Stimulated activated naive CD8-positive, alpha-beta T cell treated with anti-CD3 and anti-CD28 coated beads, Interleukin-15, Interleukin-2, amounts not matched to agents 100 ng/mL and 50 ng/mL, for 24 hours (primary cell): ENCODE results near the gene SLC17A2.
"Not testable (repeated sequence)": the region's sequence is repeated elsewhere in the genome, so short reads cannot be mapped to it uniquely, and the experiment has no call there.

Source experiments
- H3K27ac Mint-ChIP-seq: one replicate; pipeline ENCODE4 v1.8.0; 2021; ENCODE audit warnings: mild to moderate bottlenecking, mixed read lengths
- H3K27me3 Mint-ChIP-seq: one replicate; pipeline ENCODE4 v1.8.0; 2021; ENCODE audit warnings: mixed read lengths
- H3K36me3 Mint-ChIP-seq: one replicate; pipeline ENCODE4 v1.8.0; 2021; ENCODE audit warnings: low read depth, mixed read lengths
- H3K4me1 Mint-ChIP-seq: one replicate; pipeline ENCODE4 v1.8.0; 2021; ENCODE audit warnings: low read depth, mixed read lengths
- H3K4me3 Mint-ChIP-seq: one replicate; pipeline ENCODE4 v1.8.0; 2021; ENCODE audit warnings: mild to moderate bottlenecking, mixed read lengths
- H3K9me3 Mint-ChIP-seq: one replicate; pipeline ENCODE4 v1.8.0; 2021; ENCODE audit warnings: mixed read lengths

The SLC17A2 gene

GRCh38 chr6:25942561-25943147, 12.2 kb upstream of the SLC17A2 start:
- H3K27me3 Mint-ChIP-seq: peaks cover 3% of the 10 kb centered on the region
- peaks cover 22% of the 10 kb centered on the region for H3K4me1 Mint-ChIP-seq

GRCh38 chr6:25939593-25939992, 9.1 kb upstream of the SLC17A2 start:
- Mint-ChIP-seq H3K27me3 (peaks cover 3% of the 10 kb centered on the region), H3K9me3 (no peaks in the 10 kb centered on the region), H3K27ac (no peak overlapping the region)

More at GRCh38 chr6:25942561-25943147, 12.2 kb upstream of the SLC17A2 start:
- Mint-ChIP-seq H3K27ac (no peak overlapping the region), H3K36me3 (peaks cover 7% of the 10 kb centered on the region), H3K4me3 (no peak overlapping the region), H3K9me3 (peaks cover 10% of the 10 kb centered on the region)

GRCh38 chr6:25935953-25936352, 5.5 kb upstream of the SLC17A2 start:
- Mint-ChIP-seq H3K36me3 (no peaks in the 10 kb centered on the region), H3K27ac (no peak overlapping the region)

More at GRCh38 chr6:25939593-25939992, 9.1 kb upstream of the SLC17A2 start:
- Mint-ChIP-seq H3K4me3 (no peak overlapping the region), H3K36me3 (no peaks in the 10 kb centered on the region), H3K4me1 (peaks cover 1% of the 10 kb centered on the region)

GRCh38 chr6:25934735-25935313, 4.3 kb upstream of the SLC17A2 start:
- Mint-ChIP-seq H3K27me3 (no peaks in the 10 kb centered on the region), H3K27ac (no peak overlapping the region), H3K36me3 (no peaks in the 10 kb centered on the region), H3K4me3 (no peak overlapping the region), H3K9me3 (no peaks in the 10 kb centered on the region), H3K4me1 (no peaks in the 10 kb centered on the region)

More at GRCh38 chr6:25935953-25936352, 5.5 kb upstream of the SLC17A2 start:
- H3K4me3 Mint-ChIP-seq: no peak overlapping the region
- H3K9me3 Mint-ChIP-seq: no peaks in the 10 kb centered on the region
- H3K27me3 Mint-ChIP-seq: no peaks in the 10 kb centered on the region
- no peaks in the 10 kb centered on the region for H3K4me1 Mint-ChIP-seq

GRCh38 chr6:25934156-25934555, 3.7 kb upstream of the SLC17A2 start:
- H3K4me1 Mint-ChIP-seq: no peaks in the 10 kb centered on the region
- no peaks in the 10 kb centered on the region for H3K9me3 Mint-ChIP-seq
- no peak overlapping the region for H3K4me3 Mint-ChIP-seq
- H3K27ac Mint-ChIP-seq: no peak overlapping the region
- H3K36me3 Mint-ChIP-seq: no peaks in the 10 kb centered on the region
- no peaks in the 10 kb centered on the region for H3K27me3 Mint-ChIP-seq

- no peaks in the 10 kb centered on the region for H3K27me3 Mint-ChIP-seq
- H3K27ac Mint-ChIP-seq: no peak overlapping the region
- H3K9me3 Mint-ChIP-seq: no peaks in the 10 kb centered on the region
- H3K4me1 Mint-ChIP-seq: no peaks in the 10 kb centered on the region
- no peak overlapping the region for H3K4me3 Mint-ChIP-seq
- no peaks in the 10 kb centered on the region for H3K36me3 Mint-ChIP-seq
Measured at GRCh38 chr6:25931411-25931709, 869 bp upstream of the SLC17A2 start.

GRCh38 chr6:25929785-25930184, 706 bp downstream of the SLC17A2 start:
- not testable (repeated sequence) for H3K27me3 Mint-ChIP-seq, H3K4me1 Mint-ChIP-seq, H3K4me3 Mint-ChIP-seq, H3K27ac Mint-ChIP-seq, H3K9me3 Mint-ChIP-seq, H3K36me3 Mint-ChIP-seq

GRCh38 chr6:25928562-25929324, 1.7 kb downstream of the SLC17A2 start:
- no peaks in the 10 kb centered on the region for H3K36me3 Mint-ChIP-seq
- H3K4me1 Mint-ChIP-seq: no peaks in the 10 kb centered on the region
- no peak overlapping the region for H3K4me3 Mint-ChIP-seq
- no peaks in the 10 kb centered on the region for H3K9me3 Mint-ChIP-seq
- no peak overlapping the region for H3K27ac Mint-ChIP-seq
- H3K27me3 Mint-ChIP-seq: no peaks in the 10 kb centered on the region

- H3K36me3 Mint-ChIP-seq: no peaks in the 10 kb centered on the region
- no peak overlapping the region for H3K4me3 Mint-ChIP-seq
- H3K9me3 Mint-ChIP-seq: no peaks in the 10 kb centered on the region
- H3K4me1 Mint-ChIP-seq: no peaks in the 10 kb centered on the region
- no peak overlapping the region for H3K27ac Mint-ChIP-seq
- no peaks in the 10 kb centered on the region for H3K27me3 Mint-ChIP-seq
Measured at GRCh38 chr6:25927756-25928216, 2.7 kb downstream of the SLC17A2 start.

- Mint-ChIP-seq H3K27me3 (peaks cover 3% of the 10 kb centered on the region), H3K4me3 (no peak overlapping the region), H3K9me3 (no peaks in the 10 kb centered on the region), H3K36me3 (no peaks in the 10 kb centered on the region), H3K27ac (no peak overlapping the region), H3K4me1 (no peaks in the 10 kb centered on the region)
Measured at GRCh38 chr6:25927178-25927577, 3.3 kb downstream of the SLC17A2 start.

GRCh38 chr6:25925876-25926275, 4.6 kb downstream of the SLC17A2 start:
- H3K4me3 Mint-ChIP-seq: no peak overlapping the region
- H3K36me3 Mint-ChIP-seq: no peaks in the 10 kb centered on the region
- H3K27me3 Mint-ChIP-seq: peaks cover 3% of the 10 kb centered on the region
- peaks cover 2% of the 10 kb centered on the region for H3K4me1 Mint-ChIP-seq
- H3K27ac Mint-ChIP-seq: no peak overlapping the region
- no peaks in the 10 kb centered on the region for H3K9me3 Mint-ChIP-seq

GRCh38 chr6:25922301-25922700, 8.2 kb downstream of the SLC17A2 start:
- Mint-ChIP-seq H3K4me1 (peaks cover 17% of the 10 kb centered on the region), H3K27me3 (peaks cover 3% of the 10 kb centered on the region), H3K4me3 (no peak overlapping the region), H3K36me3 (no peaks in the 10 kb centered on the region), H3K27ac (no peak overlapping the region), H3K9me3 (peaks cover 4% of the 10 kb centered on the region)

GRCh38 chr6:25921525-25922203, 8.8 kb downstream of the SLC17A2 start:
- no peak overlapping the region for H3K27ac Mint-ChIP-seq
- peaks cover 4% of the 10 kb centered on the region for H3K9me3 Mint-ChIP-seq
- no peaks in the 10 kb centered on the region for H3K36me3 Mint-ChIP-seq
- no peak overlapping the region for H3K4me3 Mint-ChIP-seq
- H3K4me1 Mint-ChIP-seq: peaks cover 17% of the 10 kb centered on the region
- peaks cover 3% of the 10 kb centered on the region for H3K27me3 Mint-ChIP-seq

- Mint-ChIP-seq H3K9me3 (peaks cover 4% of the 10 kb centered on the region), H3K27ac (no peak overlapping the region), H3K27me3 (peaks cover 3% of the 10 kb centered on the region)
Measured at GRCh38 chr6:25919657-25920056, 10.8 kb downstream of the SLC17A2 start.

GRCh38 chr6:25918083-25918683, 12.3 kb downstream of the SLC17A2 start:
- Mint-ChIP-seq H3K9me3 (peaks cover 4% of the 10 kb centered on the region), H3K4me3 (no peak overlapping the region), H3K27me3 (peaks cover 10% of the 10 kb centered on the region), H3K36me3 (no peaks in the 10 kb centered on the region), H3K4me1 (peaks cover 21% of the 10 kb centered on the region), H3K27ac (peak overlapping the region; percentile 61)

More at GRCh38 chr6:25919657-25920056, 10.8 kb downstream of the SLC17A2 start:
- no peak overlapping the region for H3K4me3 Mint-ChIP-seq
- peaks cover 17% of the 10 kb centered on the region for H3K4me1 Mint-ChIP-seq
- H3K36me3 Mint-ChIP-seq: no peaks in the 10 kb centered on the region
